ENCODE measurements around the gene SF3A1. TPM values are rescaled to one million over a fixed set of nuclear protein-coding genes. Genes with fewer than 3 reads are reported as not detected.
A peak's percentile ranks its signal among the peaks of the same experiment; 100 is the strongest.

SF3A1 gene
- total RNA-seq, 2 donors from 2014 or later = 298 to 325 TPM

DNA sequence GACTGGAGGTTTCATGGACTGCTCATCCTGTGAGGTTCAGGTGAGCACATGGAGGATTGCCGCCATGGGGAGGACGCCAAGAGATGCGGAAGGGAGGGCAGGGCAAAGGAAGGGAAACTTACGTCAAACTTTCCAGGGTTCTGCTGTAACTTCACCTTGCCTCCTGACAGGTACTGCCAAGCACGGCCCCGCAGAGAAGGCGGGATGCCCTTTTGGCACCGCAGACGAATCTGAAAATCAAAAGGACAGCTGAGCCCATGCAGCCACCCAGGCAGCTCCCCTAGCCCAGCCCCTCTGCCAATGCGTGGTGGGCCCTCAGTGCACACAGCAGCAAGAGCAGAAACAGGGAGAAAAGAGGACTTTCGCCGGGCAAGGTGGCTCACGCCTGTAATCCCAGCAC lies 57.4 kb downstream of the SF3A1 start:
- DNase-seq = no peak
- Mint-ChIP-seq H3K4me1 (ENCODE audit: low read depth) (peaks cover 74% of the 10 kb centered on the region), H3K36me3 (ENCODE audit: insufficient read depth in 2 of 2) (peaks cover 8 to 15% of the 10 kb centered on the region in 2 donors), H3K27me3 (ENCODE audit: low read depth) (no peaks in the 10 kb centered on the region), H3K4me3 (no peak overlapping the region), H3K9me3 (no peaks in the 10 kb centered on the region), H3K27ac (no peak overlapping the region)
- no peak for ATAC-seq (replicated peaks in 1 of 2)

DNA sequence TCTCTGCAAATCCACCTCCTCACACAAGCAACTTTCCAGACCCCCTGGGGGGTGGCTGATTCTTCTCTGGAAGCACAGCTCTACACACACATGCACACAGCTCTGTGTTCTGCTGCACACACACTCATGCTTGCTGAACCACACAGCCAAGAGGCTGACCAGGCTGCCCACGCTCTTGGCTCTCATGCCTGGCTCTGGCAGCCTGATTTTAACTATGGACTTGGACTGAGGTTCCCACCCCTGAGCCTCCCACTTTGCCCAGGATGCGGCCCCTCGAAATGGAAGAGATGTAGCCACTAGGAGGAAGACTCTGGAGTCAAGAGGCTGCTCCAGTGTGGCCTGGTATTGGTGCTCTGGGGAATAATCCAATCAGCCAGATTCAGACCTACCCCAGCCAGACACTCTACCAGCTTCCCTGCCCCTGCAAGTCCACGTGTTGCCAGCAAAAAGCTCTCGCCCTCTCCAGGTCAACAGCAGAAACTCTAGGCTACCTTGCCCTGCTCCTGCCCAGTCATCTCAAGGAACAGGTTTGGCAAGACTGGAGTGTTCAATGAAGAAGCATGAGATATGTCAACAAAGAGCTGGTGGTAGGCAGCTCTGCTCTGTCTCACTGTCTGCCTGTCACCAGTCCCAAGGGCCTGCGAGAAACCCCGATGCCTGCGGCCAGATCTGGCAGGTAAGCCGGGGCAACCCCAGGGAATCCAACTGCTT lies 58.5 kb downstream of the SF3A1 start:
- ATAC-seq (replicated peaks in 1 of 2) = no peak
- DNase-seq = no peak
- Mint-ChIP-seq H3K36me3 (ENCODE audit: insufficient read depth in 2 of 2) (peaks cover 4 to 17% of the 10 kb centered on the region in 2 donors), H3K9me3 (no peaks in the 10 kb centered on the region), H3K4me1 (ENCODE audit: low read depth) (peaks cover 62% of the 10 kb centered on the region), H3K27ac (peak overlapping the region; percentile 35), H3K4me3 (no peak overlapping the region), H3K27me3 (ENCODE audit: low read depth) (no peaks in the 10 kb centered on the region)

DNA sequence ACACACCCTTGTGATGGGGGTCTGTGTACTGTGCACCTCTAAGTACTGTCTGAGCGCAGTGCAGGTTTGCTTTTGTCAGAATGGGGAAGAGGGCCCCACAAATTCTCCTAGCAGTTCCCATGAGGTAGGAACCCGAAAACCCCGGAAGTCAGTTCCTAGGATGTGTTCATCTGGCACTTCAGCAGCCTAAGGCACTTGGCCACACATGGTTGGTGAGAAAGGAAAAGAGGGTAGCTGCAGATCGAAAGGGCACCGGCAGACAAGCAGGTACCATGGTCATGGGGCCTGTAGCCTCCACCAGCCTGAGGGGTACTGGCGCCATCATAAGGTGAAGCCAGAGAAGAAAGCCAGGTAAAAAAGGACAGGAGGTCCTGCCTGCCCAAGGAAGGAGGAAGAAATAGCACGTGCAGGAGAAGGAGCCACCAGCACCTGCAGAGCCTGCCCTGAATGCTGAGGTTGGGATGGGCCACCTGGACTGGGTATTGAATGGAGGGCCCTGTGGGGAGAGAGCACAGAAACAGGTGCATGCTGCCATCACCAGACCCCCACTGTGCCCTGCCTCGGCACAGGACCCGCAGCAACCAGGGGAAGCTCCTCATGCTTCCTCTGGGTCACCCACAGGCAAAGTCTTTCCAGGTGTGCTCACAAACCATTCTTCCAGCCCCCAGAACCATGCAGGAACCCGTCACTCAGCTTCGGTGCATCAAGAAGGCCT lies 59.3 kb downstream of the SF3A1 start:
- Mint-ChIP-seq H3K27me3 (ENCODE audit: low read depth) (no peaks in the 10 kb centered on the region), H3K9me3 (no peaks in the 10 kb centered on the region), H3K36me3 (ENCODE audit: insufficient read depth in 2 of 2) (peaks cover 0 to 18% of the 10 kb centered on the region in 2 donors), H3K27ac (peak overlapping the region; percentile 3), H3K4me1 (ENCODE audit: low read depth) (peaks cover 55% of the 10 kb centered on the region), H3K4me3 (no peak overlapping the region)
- DNase-seq (no peak), ATAC-seq (replicated peaks in 1 of 2) (no peak)

DNA sequence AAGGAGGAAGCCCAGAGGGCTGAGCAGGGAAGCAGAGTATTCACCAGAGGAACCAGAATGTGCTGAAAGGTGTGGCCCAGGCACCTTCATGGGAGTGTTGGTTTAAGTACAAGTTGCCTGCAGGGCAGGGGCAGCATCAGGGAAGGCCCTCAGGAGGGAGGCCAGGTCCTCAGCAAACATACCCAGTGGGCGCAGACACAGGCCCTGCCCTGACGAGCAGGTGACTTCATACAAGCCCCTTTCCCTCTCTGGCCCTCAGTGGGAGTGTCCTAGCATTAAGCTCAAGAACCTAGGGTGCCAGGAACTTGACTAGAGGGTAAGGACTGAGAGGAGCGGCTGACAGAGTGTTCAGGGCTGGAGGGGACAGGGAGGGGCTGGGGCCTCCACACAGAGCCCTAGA lies 59.9 kb downstream of the SF3A1 start:
- DNase-seq (no peak), ATAC-seq (replicated peaks in 1 of 2) (no peak)
- no peaks in the 10 kb centered on the region for H3K27me3 Mint-ChIP-seq (ENCODE audit: low read depth)
- peaks cover 0 to 18% of the 10 kb centered on the region in 2 donors for H3K36me3 Mint-ChIP-seq (ENCODE audit: insufficient read depth in 2 of 2)
- peak overlapping the region; percentile 48 for H3K27ac Mint-ChIP-seq
- H3K4me1 Mint-ChIP-seq (ENCODE audit: low read depth) = peaks cover 49% of the 10 kb centered on the region
- H3K4me3 Mint-ChIP-seq = no peak overlapping the region
- no peaks in the 10 kb centered on the region for H3K9me3 Mint-ChIP-seq

DNA sequence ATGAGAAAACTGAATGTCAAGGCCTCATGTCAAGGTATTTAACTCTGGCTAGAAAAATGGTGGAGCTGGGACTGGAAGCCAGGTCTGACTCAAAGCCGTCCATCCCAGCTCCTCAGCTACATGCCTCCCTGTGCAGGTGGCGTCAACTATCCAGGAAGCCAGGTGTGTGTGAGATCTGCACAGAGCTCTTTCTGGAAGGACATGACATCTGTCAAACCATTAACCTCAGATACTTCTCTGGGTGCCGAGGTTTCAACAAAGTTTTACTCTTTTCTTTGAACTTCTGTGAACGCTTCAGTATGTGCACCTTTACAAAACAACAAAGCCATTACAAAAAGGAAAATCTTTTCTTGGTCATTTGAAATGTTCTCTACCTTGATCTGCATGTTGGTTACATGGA lies 60.4 kb downstream of the SF3A1 start:
- ATAC-seq (replicated peaks in 1 of 2) = no peak
- H3K36me3 Mint-ChIP-seq (ENCODE audit: insufficient read depth in 2 of 2) = peaks cover 0 to 16% of the 10 kb centered on the region in 2 donors
- no peaks in the 10 kb centered on the region for H3K27me3 Mint-ChIP-seq (ENCODE audit: low read depth)
- peaks cover 44% of the 10 kb centered on the region for H3K4me1 Mint-ChIP-seq (ENCODE audit: low read depth)
- H3K27ac Mint-ChIP-seq = peak overlapping the region; percentile 48
- DNase-seq = no peak
- H3K9me3 Mint-ChIP-seq = no peaks in the 10 kb centered on the region
- no peak overlapping the region for H3K4me3 Mint-ChIP-seq

- Mint-ChIP-seq H3K27ac (no peak overlapping the region), H3K36me3 (ENCODE audit: insufficient read depth in 2 of 2) (peaks cover 0 to 15% of the 10 kb centered on the region in 2 donors), H3K4me3 (no peak overlapping the region), H3K9me3 (no peaks in the 10 kb centered on the region), H3K27me3 (ENCODE audit: low read depth) (no peaks in the 10 kb centered on the region), H3K4me1 (ENCODE audit: low read depth) (peaks cover 38% of the 10 kb centered on the region)
- no peak for ATAC-seq (replicated peaks in 1 of 2)
- DNase-seq = no peak
Measured at GRCh38 chr22:30295576-30295975, 61.1 kb downstream of the SF3A1 start.

DNA sequence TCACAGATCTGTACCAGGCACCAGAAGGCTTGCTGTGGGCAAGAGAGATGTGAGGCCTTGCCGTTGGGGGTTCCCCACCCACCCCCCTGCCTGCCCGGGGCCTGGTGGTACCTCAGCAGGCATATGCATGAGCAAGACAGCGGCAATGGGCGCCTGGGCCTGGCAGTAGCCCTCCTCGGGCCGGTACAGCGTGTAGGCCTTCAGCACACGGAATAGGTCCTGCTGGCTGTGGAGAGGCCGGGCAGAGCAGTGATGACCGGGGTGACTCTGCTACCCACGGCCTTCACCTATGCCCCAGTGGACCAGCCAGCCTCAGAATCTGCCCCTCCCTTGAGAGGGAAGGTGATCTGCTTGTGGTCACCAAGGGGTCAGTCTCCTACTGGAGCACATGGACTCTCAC lies 61.9 kb downstream of the SF3A1 start:
- ATAC-seq (replicated peaks in 1 of 2) (no peak), DNase-seq (no peak)
- Mint-ChIP-seq H3K36me3 (ENCODE audit: insufficient read depth in 2 of 2) (peaks cover 0 to 15% of the 10 kb centered on the region in 2 donors), H3K4me1 (ENCODE audit: low read depth) (peaks cover 45% of the 10 kb centered on the region), H3K4me3 (no peak overlapping the region), H3K9me3 (no peaks in the 10 kb centered on the region), H3K27ac (no peak overlapping the region), H3K27me3 (ENCODE audit: low read depth) (no peaks in the 10 kb centered on the region)

DNA sequence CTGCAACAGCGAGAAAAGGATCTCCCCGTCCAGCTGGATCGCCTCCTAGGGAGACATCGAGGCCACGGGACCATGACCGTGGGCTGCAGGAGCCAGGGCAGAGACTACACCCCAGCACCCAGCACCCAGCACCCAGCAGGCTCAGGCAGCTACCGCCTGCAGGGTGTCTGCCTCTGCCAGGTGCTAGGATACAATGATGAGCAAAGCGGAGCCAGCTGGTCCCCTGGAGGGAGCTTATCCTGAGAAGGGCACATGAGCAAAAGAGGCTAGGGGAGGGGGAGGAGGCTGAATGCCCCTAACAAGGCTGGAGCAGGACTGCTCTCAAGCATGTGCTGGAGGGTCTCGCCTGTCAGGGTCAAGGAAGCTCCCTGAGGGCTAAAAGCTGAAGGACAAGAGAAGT lies 62.6 kb downstream of the SF3A1 start:
- Mint-ChIP-seq H3K4me1 (ENCODE audit: low read depth) (peaks cover 45% of the 10 kb centered on the region), H3K27ac (no peak overlapping the region), H3K4me3 (no peak overlapping the region), H3K36me3 (ENCODE audit: insufficient read depth in 2 of 2) (peaks cover 0 to 13% of the 10 kb centered on the region in 2 donors), H3K9me3 (no peaks in the 10 kb centered on the region), H3K27me3 (ENCODE audit: low read depth) (no peaks in the 10 kb centered on the region)
- ATAC-seq (replicated peaks in 1 of 2) = no peak
- DNase-seq = no peak

- Mint-ChIP-seq H3K27ac (no peak overlapping the region), H3K4me1 (ENCODE audit: low read depth) (peaks cover 38% of the 10 kb centered on the region), H3K36me3 (ENCODE audit: insufficient read depth in 2 of 2) (peaks cover 0 to 10% of the 10 kb centered on the region in 2 donors), H3K9me3 (no peaks in the 10 kb centered on the region), H3K4me3 (no peak overlapping the region), H3K27me3 (ENCODE audit: low read depth) (no peaks in the 10 kb centered on the region)
- no peak for ATAC-seq (replicated peaks in 1 of 2)
- DNase-seq = no peak
Measured at GRCh38 chr22:30293026-30293425, 63.7 kb downstream of the SF3A1 start.

GRCh38 chr22:30292069-30292970 lies 64.4 kb downstream of the SF3A1 start:
- H3K4me1 Mint-ChIP-seq (ENCODE audit: low read depth) = peaks cover 38% of the 10 kb centered on the region
- peaks cover 0 to 10% of the 10 kb centered on the region in 2 donors for H3K36me3 Mint-ChIP-seq (ENCODE audit: insufficient read depth in 2 of 2)
- no peak overlapping the region for H3K27ac Mint-ChIP-seq
- DNase-seq (no peak), ATAC-seq (replicated peaks in 1 of 2) (no peak)
- H3K27me3 Mint-ChIP-seq (ENCODE audit: low read depth) = no peaks in the 10 kb centered on the region
- H3K4me3 Mint-ChIP-seq = no peak overlapping the region
- no peaks in the 10 kb centered on the region for H3K9me3 Mint-ChIP-seq

DNA sequence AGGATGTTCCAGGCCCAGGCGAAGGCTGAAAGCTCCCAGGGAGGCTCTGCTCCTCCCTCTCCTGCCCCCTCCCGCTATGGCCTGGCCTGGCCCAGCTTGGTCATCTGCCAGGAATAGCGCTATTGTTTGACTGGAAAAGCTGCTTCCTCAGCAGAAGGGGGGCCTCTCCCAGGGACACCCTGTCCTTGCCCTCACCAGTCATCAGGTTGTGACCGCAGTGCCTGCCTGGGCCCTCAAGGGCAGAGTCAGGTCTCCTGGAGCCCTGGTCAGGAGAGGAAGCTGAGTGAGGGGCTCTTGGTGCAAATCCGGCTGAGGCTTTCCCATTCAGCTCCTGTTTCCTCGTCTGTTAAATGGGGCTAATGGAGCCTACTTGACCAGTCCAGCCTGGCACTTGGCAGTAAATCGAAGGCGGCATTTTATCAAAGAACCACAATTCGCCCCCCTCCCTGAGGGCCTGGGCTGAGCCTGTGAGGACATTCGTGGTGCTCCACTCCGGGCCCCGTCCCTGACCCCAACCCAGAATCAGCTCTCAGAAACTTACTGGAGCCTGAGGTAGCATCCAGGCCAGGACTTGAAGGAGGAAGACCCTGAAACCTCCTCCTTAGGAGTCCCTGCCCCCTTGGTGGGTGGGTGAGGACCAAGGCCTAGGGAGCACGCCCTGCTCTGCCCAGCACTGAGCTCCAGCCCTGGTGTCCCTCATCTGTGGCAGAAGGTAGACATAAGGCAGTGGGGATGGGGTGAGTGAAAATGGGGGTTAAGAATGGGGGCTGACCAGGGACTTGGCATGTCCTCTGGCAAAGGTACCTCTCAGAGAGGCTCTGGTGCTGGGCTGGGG lies 65.4 kb downstream of the SF3A1 start:
- no peak for ATAC-seq (replicated peaks in 1 of 2)
- Mint-ChIP-seq H3K4me3 (no peak overlapping the region), H3K36me3 (ENCODE audit: insufficient read depth in 2 of 2) (peaks cover 0 to 8% of the 10 kb centered on the region in 2 donors), H3K27me3 (ENCODE audit: low read depth) (no peaks in the 10 kb centered on the region), H3K27ac (no peak overlapping the region), H3K9me3 (no peaks in the 10 kb centered on the region), H3K4me1 (ENCODE audit: low read depth) (peaks cover 38% of the 10 kb centered on the region)
- DNase-seq = no peak

DNA sequence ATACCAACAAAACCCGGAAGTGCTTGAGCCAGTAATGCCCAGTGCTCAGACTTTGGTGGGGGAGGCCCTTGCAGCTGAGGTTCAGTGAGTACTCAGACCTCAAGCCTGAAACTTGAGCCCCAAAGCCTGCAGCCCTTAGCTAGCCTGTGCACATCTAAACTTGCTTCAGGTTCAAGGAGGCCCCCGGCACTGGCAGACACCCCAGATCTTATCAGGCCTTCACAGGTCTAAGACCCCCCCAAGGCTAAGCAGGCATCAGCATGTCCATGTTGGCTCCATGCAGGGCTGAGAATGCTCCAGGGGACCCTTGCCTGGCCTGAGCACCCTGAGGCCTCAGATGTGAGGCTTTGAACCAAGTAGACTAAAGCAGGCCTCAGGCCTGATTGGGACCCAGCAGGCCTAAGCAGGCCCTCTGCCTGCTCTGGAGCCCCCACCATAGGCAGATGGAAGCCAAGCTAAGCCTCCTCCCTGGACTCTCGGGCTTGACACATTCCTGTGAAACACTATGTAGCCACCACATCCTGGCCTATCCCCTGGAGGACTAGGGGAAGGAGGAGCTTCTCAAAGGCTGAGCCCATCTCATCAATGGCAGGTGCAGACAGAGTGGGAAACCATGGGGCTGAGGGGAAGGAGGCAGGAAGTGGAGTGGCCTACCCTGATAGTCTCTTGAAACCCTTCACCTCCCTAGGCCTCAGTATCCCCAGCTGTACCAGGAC lies 66.2 kb downstream of the SF3A1 start:
- Mint-ChIP-seq H3K9me3 (no peaks in the 10 kb centered on the region), H3K4me3 (peak overlapping the region; percentile 90), H3K27ac (no peak overlapping the region), H3K27me3 (ENCODE audit: low read depth) (no peaks in the 10 kb centered on the region), H3K36me3 (ENCODE audit: insufficient read depth in 2 of 2) (peaks cover 0 to 8% of the 10 kb centered on the region in 2 donors), H3K4me1 (ENCODE audit: low read depth) (peaks cover 30% of the 10 kb centered on the region)
- no peak for ATAC-seq (replicated peaks in 1 of 2)
- DNase-seq = no peak

All from activated T-cell treated with anti-CD3 and anti-CD28 coated beads, Interleukin-2, amount 50 U/mL, for 72 hours (primary cell).